ENCODE data around the gene DISC1.
"Not testable (repeated sequence)": the region's sequence is repeated elsewhere in the genome, so short reads cannot be mapped to it uniquely, and the experiment has no call there.

Gene DISC1

GRCh38 chr1:231724876-231725647 lies 98.5 kb downstream of the DISC1 start:
- no peak for DNase-seq (ENCODE audit: low read depth in 1 of 2, low spot score in 1 of 2)

GRCh38 chr1:231727171-231727570 lies 100.6 kb downstream of the DISC1 start:
- DNase-seq (ENCODE audit: low read depth in 1 of 2, low spot score in 1 of 2), result no peak

- not testable (repeated sequence) for DNase-seq (ENCODE audit: low read depth in 1 of 2, low spot score in 1 of 2)
Measured at GRCh38 chr1:231728987-231729386, 102.4 kb downstream of the DISC1 start.

- no peak for DNase-seq (ENCODE audit: low read depth in 1 of 2, low spot score in 1 of 2)
Measured at GRCh38 chr1:231729544-231729943, 103.0 kb downstream of the DISC1 start.

- DNase-seq (ENCODE audit: low read depth in 1 of 2, low spot score in 1 of 2), result no peak
Measured at GRCh38 chr1:231731268-231731667, 104.7 kb downstream of the DISC1 start.

GRCh38 chr1:231733063-231733462 lies 106.5 kb downstream of the DISC1 start:
- no peak for DNase-seq (ENCODE audit: low read depth in 1 of 2, low spot score in 1 of 2)

- DNase-seq (ENCODE audit: low read depth in 1 of 2, low spot score in 1 of 2), result no peak
Measured at GRCh38 chr1:231733672-231734071, 107.1 kb downstream of the DISC1 start.

- no peak for DNase-seq (ENCODE audit: low read depth in 1 of 2, low spot score in 1 of 2)
Measured at GRCh38 chr1:231734417-231734816, 107.8 kb downstream of the DISC1 start.

GRCh38 chr1:231735411-231735810 lies 108.8 kb downstream of the DISC1 start:
- DNase-seq (ENCODE audit: low read depth in 1 of 2, low spot score in 1 of 2), result no peak

- no peak for DNase-seq (ENCODE audit: low read depth in 1 of 2, low spot score in 1 of 2)
Measured at GRCh38 chr1:231735941-231736340, 109.4 kb downstream of the DISC1 start.

- no peak for DNase-seq (ENCODE audit: low read depth in 1 of 2, low spot score in 1 of 2)
Measured at GRCh38 chr1:231736464-231736863, 109.9 kb downstream of the DISC1 start.

GRCh38 chr1:231738554-231738953 lies 112.0 kb downstream of the DISC1 start:
- no peak for DNase-seq (ENCODE audit: low read depth in 1 of 2, low spot score in 1 of 2)

GRCh38 chr1:231743966-231744365 lies 117.4 kb downstream of the DISC1 start:
- DNase-seq (ENCODE audit: low read depth in 1 of 2, low spot score in 1 of 2), result no peak

GRCh38 chr1:231748760-231749415 lies 122.3 kb downstream of the DISC1 start:
- no peak for DNase-seq (ENCODE audit: low read depth in 1 of 2, low spot score in 1 of 2)

- no peak for DNase-seq (ENCODE audit: low read depth in 1 of 2, low spot score in 1 of 2)
Measured at GRCh38 chr1:231750296-231750695, 123.7 kb downstream of the DISC1 start.

- no peak for DNase-seq (ENCODE audit: low read depth in 1 of 2, low spot score in 1 of 2)
Measured at GRCh38 chr1:231750818-231751362, 124.3 kb downstream of the DISC1 start.

GRCh38 chr1:231751415-231751814 lies 124.8 kb downstream of the DISC1 start:
- no peak for DNase-seq (ENCODE audit: low read depth in 1 of 2, low spot score in 1 of 2)

- no peak for DNase-seq (ENCODE audit: low read depth in 1 of 2, low spot score in 1 of 2)
Measured at GRCh38 chr1:231753313-231753712, 126.7 kb downstream of the DISC1 start.

GRCh38 chr1:231757101-231757404 lies 130.5 kb downstream of the DISC1 start:
- no peak for DNase-seq (ENCODE audit: low read depth in 1 of 2, low spot score in 1 of 2)

- no peak for DNase-seq (ENCODE audit: low read depth in 1 of 2, low spot score in 1 of 2)
Measured at GRCh38 chr1:231757759-231758158, 131.2 kb downstream of the DISC1 start.

- no peak for DNase-seq (ENCODE audit: low read depth in 1 of 2, low spot score in 1 of 2)
Measured at GRCh38 chr1:231761252-231761651, 134.7 kb downstream of the DISC1 start.

- no peak for DNase-seq (ENCODE audit: low read depth in 1 of 2, low spot score in 1 of 2)
Measured at GRCh38 chr1:231761747-231762541, 135.4 kb downstream of the DISC1 start.

Measured in activated T-helper 1 cell treated with anti-CD3 and anti-CD28 coated beads, Interleukin-2, amount 50 U/mL, for 16 hours (primary cell).